WTC11 (cell line): Measurements from ENCODE around the gene GNG13. TPM values are rescaled to one million over a fixed set of nuclear protein-coding genes. Genes with fewer than 3 reads are reported as not detected.

ENCODE experiments used
- ATAC-seq: fragments of 200-7000 bp; cut with Tn5 transposase; 2 replicates; pipeline ENCODE4 v1.10.0; 2021; ENCODE audit warnings: mild to moderate bottlenecking, moderate library complexity
- CTCF ChIA-PET: fragments of 300-600 bp; sonication (Branson Sonifier 250); formaldehyde crosslinking; loops from one replicate; lab custom pipeline; 2021; ENCODE audit warnings: antibody characterized with exemption; lab: Charles Lee
- POLR2A ChIA-PET: fragments of 350-600 bp; sonication (Branson Sonifier 250); formaldehyde crosslinking; loops from one replicate; lab custom pipeline; 2021; ENCODE audit warnings: antibody characterized with exemption; lab: Charles Lee
- DNase-seq: peaks from one replicate; pipeline ENCODE4 v3.0.0; 2021; ENCODE audit warnings: low spot score
- H3K27ac Mint-ChIP-seq: 2 replicates; pipeline ENCODE4 v1.8.0; 2021; ENCODE audit warnings: mixed read lengths
- H3K27me3 Mint-ChIP-seq: 2 replicates; pipeline ENCODE4 v1.8.0; 2021; ENCODE audit warnings: low read depth, mild to moderate bottlenecking, moderate library complexity, mixed read lengths
- H3K36me3 Mint-ChIP-seq: 2 replicates; pipeline ENCODE4 v1.8.0; 2021; ENCODE audit warnings: mixed read lengths
- H3K4me1 Mint-ChIP-seq: 2 replicates; pipeline ENCODE4 v1.8.0; 2022; ENCODE audit warnings: mixed read lengths
- H3K4me3 Mint-ChIP-seq: 2 replicates; pipeline ENCODE4 v1.8.0; 2021; ENCODE audit warnings: mild to moderate bottlenecking, moderate library complexity, mixed read lengths
- H3K9me3 Mint-ChIP-seq: 2 replicates; pipeline ENCODE4 v1.8.0; 2021; ENCODE audit warnings: mixed read lengths
- CREM ChIP-seq: sonication (generic); formaldehyde crosslinking; IDR thresholded peaks from 2 replicates; pipeline ENCODE4 v1.8.1; 2022; ENCODE audit warnings: mild to moderate bottlenecking, missing genetic modification reagents, moderate library complexity
- ELF4 ChIP-seq: sonication (generic); formaldehyde crosslinking; IDR thresholded peaks from 2 replicates; pipeline ENCODE4 v1.8.1; 2022; ENCODE audit warnings: low read depth, mild to moderate bottlenecking, moderate library complexity, missing genetic modification reagents
- FOXJ3 ChIP-seq: sonication (generic); formaldehyde crosslinking; IDR thresholded peaks from 2 replicates; pipeline ENCODE4 v1.9.0; 2021; ENCODE audit warnings: missing genetic modification reagents, mild to moderate bottlenecking, borderline replicate concordance
- FOXK1 ChIP-seq: sonication (generic); formaldehyde crosslinking; IDR thresholded peaks from 2 replicates; pipeline ENCODE4 v1.8.0; 2022; ENCODE audit warnings: mild to moderate bottlenecking, moderate library complexity, missing genetic modification reagents
- IRF2 ChIP-seq: sonication (generic); formaldehyde crosslinking; IDR thresholded peaks from 2 replicates; pipeline ENCODE4 v1.8.0; 2022; ENCODE audit warnings: low read depth, missing genetic modification reagents, borderline replicate concordance
- JAZF1 ChIP-seq: fragments of 250-450 bp; sonication (Bioruptor Pico); IDR thresholded peaks from 2 replicates; pipeline ENCODE4 v1.9.0; 2021; ENCODE audit warnings: moderate library complexity, mild to moderate bottlenecking, inconsistent platforms
- SMAD3 ChIP-seq: sonication (generic); formaldehyde crosslinking; IDR thresholded peaks from 2 replicates; pipeline ENCODE4 v1.8.0; 2022; ENCODE audit warnings: missing genetic modification reagents, mild to moderate bottlenecking, borderline replicate concordance
- SMAD4 ChIP-seq: sonication (generic); formaldehyde crosslinking; IDR thresholded peaks from 2 replicates; pipeline ENCODE4 v1.8.0; 2022; ENCODE audit warnings: mild to moderate bottlenecking, missing genetic modification reagents
- SOX15 ChIP-seq: fragments of 250-450 bp; sonication (Bioruptor Pico); IDR thresholded peaks from 2 replicates; pipeline ENCODE4 v1.9.0; 2021; ENCODE audit warnings: mild to moderate bottlenecking
- TP53 ChIP-seq: sonication (generic); formaldehyde crosslinking; IDR thresholded peaks from 2 replicates; pipeline ENCODE4 v1.8.1; 2023; ENCODE audit warnings: mild to moderate bottlenecking, missing genetic modification reagents
- ZNF423 ChIP-seq: fragments of 250-450 bp; sonication (Bioruptor Pico); IDR thresholded peaks from 2 replicates; pipeline ENCODE4 v2.1.2; 2022; ENCODE audit warnings: mild to moderate bottlenecking, moderate library complexity
- total RNA-seq: library from RNA; stranded (reverse); gene quantifications from 3 replicates; pipeline ENCODE4 v1.2.3, GENCODE V29; 2021
- TF ChIP-seq, protein P1 (sequence below): sonication (generic); formaldehyde crosslinking; conservative IDR thresholded peaks from 2 replicates; pipeline ENCODE4 v1.8.1; 2023; ENCODE audit warnings: mild to moderate bottlenecking, low read depth, missing genetic modification reagents, moderate library complexity
- TF ChIP-seq, protein P2 (sequence below): sonication (generic); formaldehyde crosslinking; IDR thresholded peaks from 2 replicates; pipeline ENCODE4 v1.8.1; 2023; ENCODE audit warnings: mild to moderate bottlenecking, missing genetic modification reagents, moderate library complexity
- TF ChIP-seq, protein P3 (sequence below): fragments of 250-450 bp; sonication (Bioruptor Pico); IDR thresholded peaks from 2 replicates; pipeline ENCODE4 v1.9.0; 2021; ENCODE audit warnings: mild to moderate bottlenecking
- TF ChIP-seq, protein P4 (sequence below): fragments of 200-600 bp; IDR thresholded peaks from 2 replicates; pipeline ENCODE4 v1.8.0; 2022; ENCODE audit warnings: antibody characterized with exemption

The GNG13 gene
- total RNA-seq, 1 experiment from 2014 or later = not detected

DNA sequence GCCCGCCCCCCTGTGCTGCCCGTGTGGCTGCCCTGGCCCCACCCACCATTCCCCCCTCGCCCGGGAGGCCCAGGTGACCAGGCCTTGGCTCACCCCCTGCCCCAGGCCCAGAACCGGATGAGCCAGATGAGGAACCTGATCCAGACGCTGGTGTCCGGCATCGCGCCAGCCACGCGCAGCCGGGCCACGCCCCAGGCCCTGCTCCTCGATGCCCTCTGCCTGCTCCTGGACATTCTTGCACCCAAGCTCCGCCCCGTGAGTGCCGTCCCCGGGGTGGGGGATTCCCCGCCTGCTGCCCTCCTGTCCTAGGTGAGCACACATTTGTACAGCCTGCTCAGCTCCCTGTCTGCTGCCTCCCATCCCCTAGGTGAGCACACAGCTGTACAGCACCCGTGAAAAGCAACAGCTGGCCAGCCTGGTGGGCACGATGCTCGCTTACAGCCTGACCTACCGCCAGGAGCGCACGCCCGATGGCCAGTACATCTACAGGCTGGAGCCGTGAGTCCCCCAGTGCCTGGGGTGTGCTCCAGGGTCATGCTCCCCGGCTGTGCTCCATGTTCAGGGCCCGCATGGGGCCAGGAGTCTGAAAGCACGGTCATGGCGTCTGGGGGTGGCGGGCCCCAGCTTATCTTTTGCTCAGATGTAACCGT, 4.8 kb downstream of the GNG13 start (continued):
- no peak for TF ChIP-seq SMAD3

DNA sequence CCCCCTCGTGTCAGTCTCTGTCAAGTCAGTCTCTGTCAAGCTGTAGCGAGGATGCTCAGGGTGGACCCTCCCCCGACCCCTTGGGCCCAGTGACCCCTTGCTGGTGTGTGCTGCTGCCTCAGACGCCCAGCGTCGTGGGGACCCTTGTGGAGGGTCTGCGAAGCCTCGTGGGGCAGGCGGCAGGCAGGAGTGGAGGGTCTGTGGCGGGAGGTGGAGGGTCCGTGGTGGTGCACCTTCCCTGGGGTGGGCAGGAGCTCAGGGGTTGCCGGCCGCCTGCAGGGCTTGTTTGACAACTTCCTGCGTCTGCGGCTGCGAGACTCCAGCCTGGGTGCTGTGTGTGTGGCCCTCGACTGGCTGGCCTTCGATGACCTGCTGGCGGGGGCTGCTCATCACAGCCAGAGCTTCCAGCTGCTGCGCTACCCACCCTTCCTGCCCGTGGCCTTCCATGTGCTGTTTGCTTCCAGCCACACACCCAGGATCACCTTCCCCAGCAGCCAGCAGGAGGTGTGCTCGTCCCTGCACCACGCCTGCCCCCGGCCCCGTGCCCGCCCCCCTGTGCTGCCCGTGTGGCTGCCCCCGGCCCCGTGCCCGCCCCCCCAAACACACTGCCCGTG, 5.6 kb downstream of the GNG13 start:
- H3K4me1 Mint-ChIP-seq = no peaks in the 10 kb centered on the region
- ATAC-seq = no peak
- no peak for TF ChIP-seq SOX15 (CRISPR knock-in tag)
- TF ChIP-seq TP53 (CRISPR knock-in tag) = no peak
- TF ChIP-seq IRF2 (CRISPR knock-in tag) = no peak
- no peak overlapping the region for H3K27ac Mint-ChIP-seq
- no peak overlapping the region for H3K4me3 Mint-ChIP-seq
- no peaks in the 10 kb centered on the region for H3K27me3 Mint-ChIP-seq
- POLR2A ChIA-PET = no interaction called here
- DNase-seq = no peak
- no peaks in the 10 kb centered on the region for H3K9me3 Mint-ChIP-seq
- peaks cover 21% of the 10 kb centered on the region for H3K36me3 Mint-ChIP-seq
- CTCF ChIA-PET = interaction anchor here (0.5 to 1.6 kb wide), 3 partner anchors 14 to 110 kb away, joined by 3 read pairs; no protein-coding TSS in a partner anchor

DNA sequence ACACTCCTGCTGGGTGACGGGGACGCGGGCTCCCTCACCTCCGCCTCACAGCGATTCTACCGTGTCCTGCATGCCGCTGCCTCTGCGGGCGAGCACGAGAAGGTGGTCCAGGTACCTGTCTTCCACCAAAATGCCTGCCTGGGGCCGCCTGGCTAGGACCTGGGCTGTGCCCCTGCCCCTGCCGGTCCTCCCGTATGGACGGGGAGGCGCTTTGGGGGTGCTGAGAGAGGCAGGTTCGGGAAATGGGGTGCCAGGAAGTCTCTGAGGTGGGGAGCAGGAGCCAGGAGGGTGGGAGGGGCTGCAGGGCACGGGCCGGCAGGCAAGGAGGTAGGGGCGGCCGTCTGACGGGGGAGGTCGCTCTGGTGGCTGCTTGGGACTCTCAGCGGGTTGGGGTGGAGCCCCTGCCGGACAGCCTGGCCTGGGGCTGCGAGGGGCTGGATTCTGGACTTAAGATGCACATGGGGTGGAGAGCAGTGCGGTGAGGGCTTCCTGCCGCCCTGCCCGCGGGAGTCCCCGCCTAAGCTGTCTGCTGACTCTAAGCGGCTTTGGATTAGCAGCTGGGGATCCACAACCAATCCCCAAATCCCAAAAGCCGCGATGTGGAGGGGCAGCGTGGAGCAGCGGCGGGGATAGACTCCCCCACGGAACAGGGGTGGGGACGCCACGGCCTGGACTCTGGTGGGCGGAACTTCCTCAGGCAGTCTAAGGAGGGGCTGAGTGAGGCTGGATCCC, 6.3 kb downstream of the GNG13 start:
- H3K4me3 Mint-ChIP-seq = no peak overlapping the region
- TF ChIP-seq, protein P1, sequence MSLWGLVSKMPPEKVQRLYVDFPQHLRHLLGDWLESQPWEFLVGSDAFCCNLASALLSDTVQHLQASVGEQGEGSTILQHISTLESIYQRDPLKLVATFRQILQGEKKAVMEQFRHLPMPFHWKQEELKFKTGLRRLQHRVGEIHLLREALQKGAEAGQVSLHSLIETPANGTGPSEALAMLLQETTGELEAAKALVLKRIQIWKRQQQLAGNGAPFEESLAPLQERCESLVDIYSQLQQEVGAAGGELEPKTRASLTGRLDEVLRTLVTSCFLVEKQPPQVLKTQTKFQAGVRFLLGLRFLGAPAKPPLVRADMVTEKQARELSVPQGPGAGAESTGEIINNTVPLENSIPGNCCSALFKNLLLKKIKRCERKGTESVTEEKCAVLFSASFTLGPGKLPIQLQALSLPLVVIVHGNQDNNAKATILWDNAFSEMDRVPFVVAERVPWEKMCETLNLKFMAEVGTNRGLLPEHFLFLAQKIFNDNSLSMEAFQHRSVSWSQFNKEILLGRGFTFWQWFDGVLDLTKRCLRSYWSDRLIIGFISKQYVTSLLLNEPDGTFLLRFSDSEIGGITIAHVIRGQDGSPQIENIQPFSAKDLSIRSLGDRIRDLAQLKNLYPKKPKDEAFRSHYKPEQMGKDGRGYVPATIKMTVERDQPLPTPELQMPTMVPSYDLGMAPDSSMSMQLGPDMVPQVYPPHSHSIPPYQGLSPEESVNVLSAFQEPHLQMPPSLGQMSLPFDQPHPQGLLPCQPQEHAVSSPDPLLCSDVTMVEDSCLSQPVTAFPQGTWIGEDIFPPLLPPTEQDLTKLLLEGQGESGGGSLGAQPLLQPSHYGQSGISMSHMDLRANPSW (CRISPR knock-in tag) = no peak
- TF ChIP-seq, protein P2, sequence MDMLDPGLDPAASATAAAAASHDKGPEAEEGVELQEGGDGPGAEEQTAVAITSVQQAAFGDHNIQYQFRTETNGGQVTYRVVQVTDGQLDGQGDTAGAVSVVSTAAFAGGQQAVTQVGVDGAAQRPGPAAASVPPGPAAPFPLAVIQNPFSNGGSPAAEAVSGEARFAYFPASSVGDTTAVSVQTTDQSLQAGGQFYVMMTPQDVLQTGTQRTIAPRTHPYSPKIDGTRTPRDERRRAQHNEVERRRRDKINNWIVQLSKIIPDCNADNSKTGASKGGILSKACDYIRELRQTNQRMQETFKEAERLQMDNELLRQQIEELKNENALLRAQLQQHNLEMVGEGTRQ (CRISPR knock-in tag) = no peak
- TF ChIP-seq JAZF1 (no peak), SMAD4 (no peak), ELF4 (no peak), FOXJ3 (CRISPR knock-in tag) (no peak), FOXK1 (no peak), SOX15 (CRISPR knock-in tag) (no peak), CREM (no peak), ZNF423 (CRISPR knock-in tag) (no peak)
- TF ChIP-seq, protein P3, sequence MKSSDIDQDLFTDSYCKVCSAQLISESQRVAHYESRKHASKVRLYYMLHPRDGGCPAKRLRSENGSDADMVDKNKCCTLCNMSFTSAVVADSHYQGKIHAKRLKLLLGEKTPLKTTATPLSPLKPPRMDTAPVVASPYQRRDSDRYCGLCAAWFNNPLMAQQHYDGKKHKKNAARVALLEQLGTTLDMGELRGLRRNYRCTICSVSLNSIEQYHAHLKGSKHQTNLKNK (CRISPR knock-in tag) = no peak
- TF ChIP-seq, protein P4, sequence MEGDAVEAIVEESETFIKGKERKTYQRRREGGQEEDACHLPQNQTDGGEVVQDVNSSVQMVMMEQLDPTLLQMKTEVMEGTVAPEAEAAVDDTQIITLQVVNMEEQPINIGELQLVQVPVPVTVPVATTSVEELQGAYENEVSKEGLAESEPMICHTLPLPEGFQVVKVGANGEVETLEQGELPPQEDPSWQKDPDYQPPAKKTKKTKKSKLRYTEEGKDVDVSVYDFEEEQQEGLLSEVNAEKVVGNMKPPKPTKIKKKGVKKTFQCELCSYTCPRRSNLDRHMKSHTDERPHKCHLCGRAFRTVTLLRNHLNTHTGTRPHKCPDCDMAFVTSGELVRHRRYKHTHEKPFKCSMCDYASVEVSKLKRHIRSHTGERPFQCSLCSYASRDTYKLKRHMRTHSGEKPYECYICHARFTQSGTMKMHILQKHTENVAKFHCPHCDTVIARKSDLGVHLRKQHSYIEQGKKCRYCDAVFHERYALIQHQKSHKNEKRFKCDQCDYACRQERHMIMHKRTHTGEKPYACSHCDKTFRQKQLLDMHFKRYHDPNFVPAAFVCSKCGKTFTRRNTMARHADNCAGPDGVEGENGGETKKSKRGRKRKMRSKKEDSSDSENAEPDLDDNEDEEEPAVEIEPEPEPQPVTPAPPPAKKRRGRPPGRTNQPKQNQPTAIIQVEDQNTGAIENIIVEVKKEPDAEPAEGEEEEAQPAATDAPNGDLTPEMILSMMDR = no peak
- POLR2A ChIA-PET = no interaction called here
- CTCF ChIA-PET = interaction anchor here (0.5 kb wide), 1 partner anchor 110 kb away, joined by 3 read pairs; no protein-coding TSS in a partner anchor
- peaks cover 21% of the 10 kb centered on the region for H3K36me3 Mint-ChIP-seq
- H3K27ac Mint-ChIP-seq = no peak overlapping the region
- DNase-seq (no peak), ATAC-seq (no peak)
- H3K9me3 Mint-ChIP-seq = no peaks in the 10 kb centered on the region
- H3K4me1 Mint-ChIP-seq = no peaks in the 10 kb centered on the region
- no peaks in the 10 kb centered on the region for H3K27me3 Mint-ChIP-seq
